ENCODE measurements around the gene WNK4.
A peak's percentile ranks its signal among the peaks of the same experiment; 100 is the strongest.

The WNK4 gene

DNA sequence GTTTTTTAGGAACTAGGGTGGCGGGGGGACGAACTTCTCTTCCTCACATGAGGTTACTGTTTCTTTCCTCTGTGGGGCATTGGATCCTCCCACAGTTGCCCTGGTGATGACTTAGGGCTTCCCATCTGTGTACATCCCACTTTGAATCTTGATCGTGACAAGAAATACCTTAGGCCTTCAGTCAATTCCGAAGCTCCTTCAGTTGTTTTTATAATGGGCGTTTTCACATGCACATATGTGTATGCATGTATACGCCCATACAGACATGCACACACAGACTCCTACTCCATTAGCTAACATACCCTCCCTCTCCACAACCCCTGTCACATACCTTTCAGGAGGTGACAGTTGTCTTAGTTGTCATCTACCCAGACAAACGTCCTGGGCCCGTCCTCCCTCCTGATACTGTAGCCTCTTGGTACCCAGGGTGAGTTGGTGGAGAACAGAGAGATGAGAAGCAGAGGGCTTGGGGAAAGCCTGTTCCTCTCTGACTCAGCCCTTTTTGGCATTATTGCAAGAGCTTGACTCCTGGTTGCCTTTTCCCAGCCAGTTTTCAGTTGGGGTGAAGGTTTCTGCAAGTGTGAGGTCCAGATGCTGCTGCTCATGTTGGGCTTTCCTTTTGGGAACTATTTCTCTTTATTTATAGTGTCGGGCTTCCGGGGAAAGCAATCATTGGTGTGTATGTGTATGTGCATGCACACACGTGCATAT, 61.7 kb downstream of the WNK4 start:
- TF ChIP-seq RARB (CRISPR knock-in tag; IDR thresholded peaks at IDR 0.05) (no peak), ISL1 (CRISPR knock-in tag; IDR thresholded peaks at IDR 0.05) (no peak)
- ATAC-seq: no peak

DNA sequence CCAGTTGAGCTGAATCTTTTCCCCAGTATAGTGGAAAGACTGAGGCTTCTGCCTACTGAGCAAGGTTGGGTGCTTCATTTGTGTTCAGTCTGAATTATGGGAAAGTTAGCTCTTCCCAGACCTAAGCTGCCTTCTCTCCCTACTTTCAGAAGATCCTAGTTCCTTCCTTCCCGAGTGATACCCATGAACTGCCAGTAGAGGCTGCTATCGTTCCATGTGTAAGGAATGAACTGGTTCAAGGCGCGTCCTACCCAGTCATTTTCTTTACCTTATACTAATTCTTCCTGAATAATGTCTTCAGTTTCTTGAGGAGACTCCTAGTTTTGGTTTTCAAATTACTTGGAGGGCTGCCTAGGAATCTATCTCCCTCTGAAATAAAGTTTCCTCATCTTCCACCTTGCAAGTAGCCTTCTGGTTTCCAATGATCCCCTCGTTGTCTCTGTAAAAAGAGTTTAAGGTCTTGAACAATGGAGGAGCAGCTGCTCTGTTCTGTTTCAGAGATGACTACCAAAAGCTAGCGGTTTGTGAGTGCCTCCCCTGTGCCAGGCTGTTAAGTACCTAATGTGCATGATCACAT, 63.0 kb downstream of the WNK4 start:
- peak; percentile 81 for ATAC-seq
- TF ChIP-seq BACH2 (CRISPR knock-in tag; IDR thresholded peaks at IDR 0.05; ENCODE audit: borderline replicate concordance) (no peak), ARNTL (CRISPR knock-in tag; IDR thresholded peaks at IDR 0.05; ENCODE audit: borderline replicate concordance, low read depth) (no peak), ZNF70 (CRISPR knock-in tag; IDR thresholded peaks at IDR 0.05) (no peak), SNAI2 (CRISPR knock-in tag; IDR thresholded peaks at IDR 0.05) (no peak), GLIS3 (CRISPR knock-in tag; IDR thresholded peaks at IDR 0.05) (no peak), TOX (CRISPR knock-in tag; IDR thresholded peaks at IDR 0.05; ENCODE audit: borderline replicate concordance) (no peak), ZNF8 (CRISPR knock-in tag; IDR thresholded peaks at IDR 0.05) (no peak), ZNF565 (CRISPR knock-in tag; conservative IDR thresholded peaks at IDR 0.05; ENCODE audit: low read depth) (no peak), TCF4 (CRISPR knock-in tag; IDR thresholded peaks at IDR 0.05; ENCODE audit: borderline replicate concordance) (no peak), OSR1 (CRISPR knock-in tag; IDR thresholded peaks at IDR 0.05) (no peak), ISL1 (CRISPR knock-in tag; IDR thresholded peaks at IDR 0.05) (no peak), ESRRG (CRISPR knock-in tag; IDR thresholded peaks at IDR 0.05) (no peak)
- TF ChIP-seq, protein P1, sequence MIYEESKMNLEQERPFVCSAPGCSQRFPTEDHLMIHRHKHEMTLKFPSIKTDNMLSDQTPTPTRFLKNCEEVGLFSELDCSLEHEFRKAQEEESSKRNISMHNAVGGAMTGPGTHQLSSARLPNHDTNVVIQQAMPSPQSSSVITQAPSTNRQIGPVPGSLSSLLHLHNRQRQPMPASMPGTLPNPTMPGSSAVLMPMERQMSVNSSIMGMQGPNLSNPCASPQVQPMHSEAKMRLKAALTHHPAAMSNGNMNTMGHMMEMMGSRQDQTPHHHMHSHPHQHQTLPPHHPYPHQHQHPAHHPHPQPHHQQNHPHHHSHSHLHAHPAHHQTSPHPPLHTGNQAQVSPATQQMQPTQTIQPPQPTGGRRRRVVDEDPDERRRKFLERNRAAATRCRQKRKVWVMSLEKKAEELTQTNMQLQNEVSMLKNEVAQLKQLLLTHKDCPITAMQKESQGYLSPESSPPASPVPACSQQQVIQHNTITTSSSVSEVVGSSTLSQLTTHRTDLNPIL (CRISPR knock-in tag; IDR thresholded peaks at IDR 0.05; ENCODE audit: low read depth): no peak
- TF ChIP-seq, protein P2, sequence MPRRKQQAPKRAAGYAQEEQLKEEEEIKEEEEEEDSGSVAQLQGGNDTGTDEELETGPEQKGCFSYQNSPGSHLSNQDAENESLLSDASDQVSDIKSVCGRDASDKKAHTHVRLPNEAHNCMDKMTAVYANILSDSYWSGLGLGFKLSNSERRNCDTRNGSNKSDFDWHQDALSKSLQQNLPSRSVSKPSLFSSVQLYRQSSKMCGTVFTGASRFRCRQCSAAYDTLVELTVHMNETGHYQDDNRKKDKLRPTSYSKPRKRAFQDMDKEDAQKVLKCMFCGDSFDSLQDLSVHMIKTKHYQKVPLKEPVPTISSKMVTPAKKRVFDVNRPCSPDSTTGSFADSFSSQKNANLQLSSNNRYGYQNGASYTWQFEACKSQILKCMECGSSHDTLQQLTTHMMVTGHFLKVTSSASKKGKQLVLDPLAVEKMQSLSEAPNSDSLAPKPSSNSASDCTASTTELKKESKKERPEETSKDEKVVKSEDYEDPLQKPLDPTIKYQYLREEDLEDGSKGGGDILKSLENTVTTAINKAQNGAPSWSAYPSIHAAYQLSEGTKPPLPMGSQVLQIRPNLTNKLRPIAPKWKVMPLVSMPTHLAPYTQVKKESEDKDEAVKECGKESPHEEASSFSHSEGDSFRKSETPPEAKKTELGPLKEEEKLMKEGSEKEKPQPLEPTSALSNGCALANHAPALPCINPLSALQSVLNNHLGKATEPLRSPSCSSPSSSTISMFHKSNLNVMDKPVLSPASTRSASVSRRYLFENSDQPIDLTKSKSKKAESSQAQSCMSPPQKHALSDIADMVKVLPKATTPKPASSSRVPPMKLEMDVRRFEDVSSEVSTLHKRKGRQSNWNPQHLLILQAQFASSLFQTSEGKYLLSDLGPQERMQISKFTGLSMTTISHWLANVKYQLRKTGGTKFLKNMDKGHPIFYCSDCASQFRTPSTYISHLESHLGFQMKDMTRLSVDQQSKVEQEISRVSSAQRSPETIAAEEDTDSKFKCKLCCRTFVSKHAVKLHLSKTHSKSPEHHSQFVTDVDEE (CRISPR knock-in tag; IDR thresholded peaks at IDR 0.05): no peak
- TF ChIP-seq, protein P3, sequence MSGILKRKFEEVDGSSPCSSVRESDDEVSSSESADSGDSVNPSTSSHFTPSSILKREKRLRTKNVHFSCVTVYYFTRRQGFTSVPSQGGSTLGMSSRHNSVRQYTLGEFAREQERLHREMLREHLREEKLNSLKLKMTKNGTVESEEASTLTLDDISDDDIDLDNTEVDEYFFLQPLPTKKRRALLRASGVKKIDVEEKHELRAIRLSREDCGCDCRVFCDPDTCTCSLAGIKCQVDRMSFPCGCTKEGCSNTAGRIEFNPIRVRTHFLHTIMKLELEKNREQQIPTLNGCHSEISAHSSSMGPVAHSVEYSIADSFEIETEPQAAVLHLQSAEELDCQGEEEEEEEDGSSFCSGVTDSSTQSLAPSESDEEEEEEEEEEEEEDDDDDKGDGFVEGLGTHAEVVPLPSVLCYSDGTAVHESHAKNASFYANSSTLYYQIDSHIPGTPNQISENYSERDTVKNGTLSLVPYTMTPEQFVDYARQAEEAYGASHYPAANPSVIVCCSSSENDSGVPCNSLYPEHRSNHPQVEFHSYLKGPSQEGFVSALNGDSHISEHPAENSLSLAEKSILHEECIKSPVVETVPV (CRISPR knock-in tag; IDR thresholded peaks at IDR 0.05): no peak
- TF ChIP-seq, protein P4, sequence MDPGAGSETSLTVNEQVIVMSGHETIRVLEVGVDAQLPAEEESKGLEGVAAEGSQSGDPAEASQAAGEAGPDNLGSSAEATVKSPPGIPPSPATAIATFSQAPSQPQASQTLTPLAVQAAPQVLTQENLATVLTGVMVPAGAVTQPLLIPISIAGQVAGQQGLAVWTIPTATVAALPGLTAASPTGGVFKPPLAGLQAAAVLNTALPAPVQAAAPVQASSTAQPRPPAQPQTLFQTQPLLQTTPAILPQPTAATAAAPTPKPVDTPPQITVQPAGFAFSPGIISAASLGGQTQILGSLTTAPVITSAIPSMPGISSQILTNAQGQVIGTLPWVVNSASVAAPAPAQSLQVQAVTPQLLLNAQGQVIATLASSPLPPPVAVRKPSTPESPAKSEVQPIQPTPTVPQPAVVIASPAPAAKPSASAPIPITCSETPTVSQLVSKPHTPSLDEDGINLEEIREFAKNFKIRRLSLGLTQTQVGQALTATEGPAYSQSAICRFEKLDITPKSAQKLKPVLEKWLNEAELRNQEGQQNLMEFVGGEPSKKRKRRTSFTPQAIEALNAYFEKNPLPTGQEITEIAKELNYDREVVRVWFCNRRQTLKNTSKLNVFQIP (CRISPR knock-in tag; IDR thresholded peaks at IDR 0.05; ENCODE audit: borderline replicate concordance, low read depth): no peak

DNA sequence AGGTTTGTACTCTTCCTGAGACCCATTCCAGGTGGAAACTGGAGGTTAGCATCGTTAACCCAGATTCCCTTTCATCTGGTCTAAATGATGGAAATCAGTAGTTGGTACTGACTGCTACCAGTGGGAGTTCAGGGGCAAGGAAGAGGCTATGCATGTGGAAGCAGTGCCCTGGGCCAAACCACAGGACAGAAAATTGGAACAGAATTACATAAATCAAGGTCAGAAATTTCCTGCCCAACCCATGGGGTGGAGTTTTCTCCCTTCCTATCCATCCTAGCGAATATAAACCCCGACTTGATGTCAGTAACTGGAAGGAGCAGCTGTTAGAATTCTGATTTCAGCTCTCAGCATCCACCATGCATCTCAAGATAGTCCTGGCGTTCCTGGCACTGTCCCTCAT, 63.9 kb downstream of the WNK4 start, which contains the start of gene AOC2:
Gene AOC2 (plus strand): TSS at position 310 of the 400 bp plus-strand sequence. CDS start 47 bp downstream, at position 357.
- TF ChIP-seq ZC3H10 (CRISPR knock-in tag; IDR thresholded peaks at IDR 0.05): no peak
- no peak for ATAC-seq

DNA sequence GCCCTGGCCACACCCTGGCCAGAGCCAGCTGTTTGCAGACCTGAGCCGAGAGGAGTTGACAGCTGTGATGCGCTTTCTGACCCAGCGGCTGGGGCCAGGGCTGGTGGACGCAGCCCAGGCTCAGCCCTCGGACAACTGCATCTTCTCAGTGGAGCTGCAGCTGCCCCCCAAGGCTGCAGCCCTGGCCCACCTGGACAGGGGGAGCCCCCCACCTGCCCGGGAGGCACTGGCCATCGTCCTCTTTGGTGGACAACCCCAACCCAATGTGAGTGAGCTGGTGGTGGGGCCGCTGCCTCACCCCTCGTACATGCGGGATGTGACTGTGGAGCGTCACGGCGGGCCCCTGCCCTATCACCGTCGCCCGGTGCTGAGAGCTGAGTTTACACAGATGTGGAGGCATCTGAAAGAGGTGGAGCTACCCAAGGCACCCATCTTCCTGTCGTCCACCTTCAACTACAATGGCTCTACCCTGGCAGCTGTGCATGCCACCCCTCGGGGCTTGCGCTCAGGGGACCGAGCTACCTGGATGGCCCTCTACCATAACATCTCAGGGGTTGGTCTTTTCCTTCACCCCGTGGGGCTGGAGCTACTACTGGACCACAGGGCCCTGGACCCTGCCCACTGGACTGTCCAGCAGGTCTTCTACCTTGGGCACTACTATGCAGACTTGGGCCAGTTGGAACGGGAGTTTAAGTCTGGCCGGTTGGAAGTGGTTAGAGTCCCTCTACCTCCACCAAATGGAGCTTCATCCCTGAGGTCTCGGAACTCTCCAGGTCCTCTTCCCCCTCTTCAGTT, 64.5 kb downstream of the WNK4 start:
- ATAC-seq: no peak
- no peak for TF ChIP-seq CSDC2 (CRISPR knock-in tag; IDR thresholded peaks at IDR 0.05)
- no peak for TF ChIP-seq BACH2 (CRISPR knock-in tag; IDR thresholded peaks at IDR 0.05; ENCODE audit: borderline replicate concordance)
- TF ChIP-seq ZNF70 (CRISPR knock-in tag; IDR thresholded peaks at IDR 0.05): no peak
- no peak for TF ChIP-seq OSR1 (CRISPR knock-in tag; IDR thresholded peaks at IDR 0.05)
- TF ChIP-seq ZFP30 (CRISPR knock-in tag; IDR thresholded peaks at IDR 0.05): no peak
- TF ChIP-seq, protein P3 (CRISPR knock-in tag; IDR thresholded peaks at IDR 0.05): no peak
- no peak for TF ChIP-seq ESRRG (CRISPR knock-in tag; IDR thresholded peaks at IDR 0.05)
- TF ChIP-seq ISL1 (CRISPR knock-in tag; IDR thresholded peaks at IDR 0.05): no peak
- TF ChIP-seq ARNTL (CRISPR knock-in tag; IDR thresholded peaks at IDR 0.05; ENCODE audit: borderline replicate concordance, low read depth): no peak
- TF ChIP-seq, protein P4 (CRISPR knock-in tag; IDR thresholded peaks at IDR 0.05; ENCODE audit: borderline replicate concordance, low read depth): no peak
- TF ChIP-seq, protein P5, sequence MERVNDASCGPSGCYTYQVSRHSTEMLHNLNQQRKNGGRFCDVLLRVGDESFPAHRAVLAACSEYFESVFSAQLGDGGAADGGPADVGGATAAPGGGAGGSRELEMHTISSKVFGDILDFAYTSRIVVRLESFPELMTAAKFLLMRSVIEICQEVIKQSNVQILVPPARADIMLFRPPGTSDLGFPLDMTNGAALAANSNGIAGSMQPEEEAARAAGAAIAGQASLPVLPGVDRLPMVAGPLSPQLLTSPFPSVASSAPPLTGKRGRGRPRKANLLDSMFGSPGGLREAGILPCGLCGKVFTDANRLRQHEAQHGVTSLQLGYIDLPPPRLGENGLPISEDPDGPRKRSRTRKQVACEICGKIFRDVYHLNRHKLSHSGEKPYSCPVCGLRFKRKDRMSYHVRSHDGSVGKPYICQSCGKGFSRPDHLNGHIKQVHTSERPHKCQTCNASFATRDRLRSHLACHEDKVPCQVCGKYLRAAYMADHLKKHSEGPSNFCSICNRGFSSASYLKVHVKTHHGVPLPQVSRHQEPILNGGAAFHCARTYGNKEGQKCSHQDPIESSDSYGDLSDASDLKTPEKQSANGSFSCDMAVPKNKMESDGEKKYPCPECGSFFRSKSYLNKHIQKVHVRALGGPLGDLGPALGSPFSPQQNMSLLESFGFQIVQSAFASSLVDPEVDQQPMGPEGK (CRISPR knock-in tag; IDR thresholded peaks at IDR 0.05; ENCODE audit: borderline replicate concordance): no peak
- no peak for TF ChIP-seq TCF4 (CRISPR knock-in tag; IDR thresholded peaks at IDR 0.05; ENCODE audit: borderline replicate concordance)
